Measurements from ENCODE around the gene FBXO45.
"Not testable (repeated sequence)": the region's sequence is repeated elsewhere in the genome, so short reads cannot be mapped to it uniquely, and the experiment has no call there.

FBXO45 gene

GRCh38 chr3:196620161-196620604 is 51.7 kb downstream of the FBXO45 start:
- ATAC-seq = peak; percentile 41
- Mint-ChIP-seq H3K27me3 (no peaks in the 10 kb centered on the region), H3K4me3 (no peak overlapping the region), H3K27ac (peak overlapping the region in 1 of 2 donors; percentile 52), H3K9me3 (no peaks in the 10 kb centered on the region), H3K4me1 (peaks cover 32% of the 10 kb centered on the region)
- DNase-seq = peak in 1 of 2 donors; percentile 43

DNA sequence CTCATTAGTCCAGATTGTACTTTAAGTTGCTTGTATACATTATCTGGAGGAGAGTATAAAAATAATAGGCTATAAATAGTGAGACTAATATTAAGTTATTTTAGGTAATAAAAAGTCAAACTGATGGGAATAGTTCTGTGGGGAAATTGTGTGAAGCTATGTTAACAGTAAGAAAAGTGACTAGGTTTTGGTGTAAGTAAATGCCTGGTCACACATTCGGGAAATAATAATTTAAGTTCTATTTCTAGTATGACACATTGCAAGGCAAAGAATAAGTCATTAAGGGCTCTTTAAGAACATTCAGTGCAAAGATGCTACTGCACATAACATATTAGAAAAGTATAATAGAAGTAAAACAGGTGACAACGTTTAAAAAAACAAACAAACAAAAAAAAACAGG is 52.2 kb downstream of the FBXO45 start:
- Mint-ChIP-seq H3K9me3 (no peaks in the 10 kb centered on the region), H3K4me3 (no peak overlapping the region), H3K4me1 (peaks cover 37% of the 10 kb centered on the region), H3K27me3 (no peaks in the 10 kb centered on the region), H3K27ac (peak overlapping the region in 1 of 2 donors; percentile 52)
- DNase-seq = no peak
- ATAC-seq = no peak

DNA sequence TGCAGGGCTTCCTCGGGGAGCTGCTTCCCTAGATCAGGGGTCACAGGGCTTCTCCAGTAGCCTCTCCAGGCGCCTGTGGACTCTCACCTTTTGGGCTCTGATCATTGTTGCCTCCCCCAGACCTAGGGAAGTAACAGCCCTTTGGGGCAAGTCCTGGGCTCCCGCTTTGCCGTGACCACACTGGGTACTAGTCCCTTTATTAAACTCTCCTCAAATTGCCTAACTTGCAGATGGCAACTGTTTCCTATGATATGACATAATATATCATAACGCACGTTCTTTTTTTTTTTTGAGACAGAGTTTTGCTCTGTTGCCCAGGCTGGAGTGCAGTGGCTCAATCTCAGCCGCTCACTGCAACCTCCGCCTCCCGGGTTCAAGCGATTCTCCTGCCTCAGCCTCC is 53.2 kb downstream of the FBXO45 start:
- Mint-ChIP-seq H3K27me3 (no peaks in the 10 kb centered on the region), H3K9me3 (no peaks in the 10 kb centered on the region), H3K4me3 (no peak overlapping the region), H3K4me1 (peaks cover 41% of the 10 kb centered on the region), H3K27ac (no peak overlapping the region)
- ATAC-seq (no peak), DNase-seq (no peak)

- H3K27me3 Mint-ChIP-seq = no peaks in the 10 kb centered on the region
Measured at GRCh38 chr3:196624067-196624790, 55.8 kb downstream of the FBXO45 start.

DNA sequence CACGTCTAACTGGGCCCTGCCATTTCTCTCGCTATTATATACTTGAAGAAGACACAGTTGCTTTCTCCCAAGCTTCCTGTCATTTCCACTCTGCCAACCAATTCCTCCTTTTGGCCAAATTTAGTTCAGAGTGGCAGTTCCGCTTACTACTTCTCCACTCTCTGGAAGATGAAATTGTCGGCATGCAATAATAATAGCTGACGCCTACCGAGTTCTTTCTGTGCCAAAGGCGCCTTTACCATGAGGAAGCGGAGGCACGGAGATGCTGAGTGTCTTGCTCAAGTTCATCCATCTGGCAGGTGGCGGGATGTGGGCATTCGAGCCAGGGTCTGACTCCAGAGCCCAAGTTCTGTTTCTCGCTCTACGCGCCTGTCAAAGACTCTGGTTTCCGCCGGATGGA is 56.4 kb downstream of the FBXO45 start:
- Mint-ChIP-seq H3K4me1 (peaks cover 57% of the 10 kb centered on the region), H3K27ac (peak overlapping the region; percentile 62 to 89), H3K9me3 (no peaks in the 10 kb centered on the region), H3K4me3 (peak overlapping the region; percentile 80 to 82), H3K27me3 (no peaks in the 10 kb centered on the region)
- DNase-seq (no peak), ATAC-seq (no peak)

More at GRCh38 chr3:196624067-196624790, 55.8 kb downstream of the FBXO45 start:
- peak; percentile 45 to 70 for DNase-seq
- H3K4me1 Mint-ChIP-seq = peaks cover 55% of the 10 kb centered on the region
- peak overlapping the region; percentile 80 to 82 for H3K4me3 Mint-ChIP-seq
- peak; percentile 92 for ATAC-seq
- peak overlapping the region; percentile 62 to 78 for H3K27ac Mint-ChIP-seq
- no peaks in the 10 kb centered on the region for H3K9me3 Mint-ChIP-seq

- H3K4me1 Mint-ChIP-seq = peaks cover 57% of the 10 kb centered on the region
- H3K4me3 Mint-ChIP-seq = peak overlapping the region; percentile 80 to 82
- no peaks in the 10 kb centered on the region for H3K9me3 Mint-ChIP-seq
Measured at GRCh38 chr3:196625331-196625730, 56.9 kb downstream of the FBXO45 start.

GRCh38 chr3:196627918-196628231 is 59.4 kb downstream of the FBXO45 start:
- ATAC-seq = no peak
- H3K4me3 Mint-ChIP-seq = no peak overlapping the region
- no peak for DNase-seq
- no peaks in the 10 kb centered on the region for H3K27me3 Mint-ChIP-seq
- H3K9me3 Mint-ChIP-seq = no peaks in the 10 kb centered on the region
- H3K4me1 Mint-ChIP-seq = peaks cover 74% of the 10 kb centered on the region
- no peak overlapping the region for H3K27ac Mint-ChIP-seq

More at GRCh38 chr3:196625331-196625730, 56.9 kb downstream of the FBXO45 start:
- no peaks in the 10 kb centered on the region for H3K27me3 Mint-ChIP-seq
- no peak for ATAC-seq
- no peak for DNase-seq
- peak overlapping the region; percentile 64 to 89 for H3K27ac Mint-ChIP-seq

DNA sequence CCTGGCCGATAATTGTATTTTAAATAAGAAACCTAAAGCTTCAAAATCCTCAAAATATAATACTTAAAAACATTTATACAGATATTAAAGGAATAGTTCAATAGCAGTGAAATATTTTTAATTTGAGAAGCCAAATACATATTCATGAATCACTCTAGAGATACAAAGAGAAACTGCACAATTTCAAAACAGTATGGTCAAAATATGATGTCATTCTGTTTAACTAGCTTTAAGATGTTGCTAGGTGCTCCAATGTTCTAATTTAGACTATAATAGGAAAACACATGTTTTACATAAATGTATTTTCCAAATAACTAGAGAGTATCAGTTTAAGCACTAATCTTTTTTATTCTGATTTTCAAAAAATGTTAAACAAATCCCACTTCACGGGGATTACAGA is 60.8 kb downstream of the FBXO45 start:
- Mint-ChIP-seq H3K9me3 (no peaks in the 10 kb centered on the region), H3K27ac (no peak overlapping the region), H3K27me3 (no peaks in the 10 kb centered on the region), H3K4me1 (peaks cover 83% of the 10 kb centered on the region), H3K4me3 (peak overlapping the region in 1 of 2 donors; percentile 51)
- no peak for ATAC-seq
- no peak for DNase-seq

- H3K4me3 Mint-ChIP-seq = peak overlapping the region; percentile 82 to 85
- peak overlapping the region; percentile 94 to 96 for H3K27ac Mint-ChIP-seq
- no peaks in the 10 kb centered on the region for H3K9me3 Mint-ChIP-seq
- H3K27me3 Mint-ChIP-seq = no peaks in the 10 kb centered on the region
- H3K4me1 Mint-ChIP-seq = peaks cover 81% of the 10 kb centered on the region
- ATAC-seq (peak; percentile 3), DNase-seq (no peak)
Measured at GRCh38 chr3:196631682-196632045, 63.2 kb downstream of the FBXO45 start.

DNA sequence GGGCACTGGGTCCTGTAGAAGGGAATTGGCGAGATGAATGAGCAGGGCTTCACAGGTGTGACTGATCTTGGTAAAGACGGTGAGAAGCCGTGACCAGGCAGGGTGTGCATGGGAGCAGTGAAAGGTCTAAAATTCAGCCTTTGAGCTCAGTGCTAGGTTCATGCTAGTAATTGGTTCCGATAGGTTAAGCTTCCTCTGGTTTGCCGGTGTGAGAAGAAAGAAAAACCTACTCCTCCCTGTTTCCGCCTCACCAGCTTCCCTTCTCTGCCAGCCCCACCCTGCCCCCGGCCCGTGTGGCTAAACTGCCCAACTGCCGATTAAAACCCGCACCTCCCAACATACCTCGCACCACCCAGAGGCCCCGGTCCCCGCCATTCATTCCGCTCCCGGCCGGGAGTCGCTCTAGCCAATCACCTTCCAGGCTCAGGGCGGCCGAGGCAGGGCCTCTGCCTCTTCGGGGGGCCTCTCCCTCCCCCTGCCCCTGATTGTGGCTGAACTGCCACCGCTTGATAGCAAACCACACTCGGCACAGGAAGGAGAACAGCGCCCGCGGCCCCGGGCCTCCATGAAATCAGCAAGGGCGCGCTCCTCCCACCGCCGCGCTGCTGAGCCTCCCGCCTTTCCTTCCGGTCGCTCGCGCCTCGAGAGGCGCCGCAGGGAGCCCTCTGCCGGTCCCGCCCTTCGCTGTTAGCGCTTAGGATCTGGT is 63.7 kb downstream of the FBXO45 start:
- ATAC-seq (peak; percentile 91), DNase-seq (peak; percentile 90 to 96)
- H3K4me1 Mint-ChIP-seq = peaks cover 77% of the 10 kb centered on the region
- no peaks in the 10 kb centered on the region for H3K27me3 Mint-ChIP-seq
- H3K4me3 Mint-ChIP-seq = peak overlapping the region; percentile 82 to 85
- no peaks in the 10 kb centered on the region for H3K9me3 Mint-ChIP-seq
- H3K27ac Mint-ChIP-seq = peak overlapping the region; percentile 94 to 96

- no peak overlapping the region for H3K27ac Mint-ChIP-seq
- peak overlapping the region; percentile 82 to 85 for H3K4me3 Mint-ChIP-seq
- no peaks in the 10 kb centered on the region for H3K27me3 Mint-ChIP-seq
- H3K4me1 Mint-ChIP-seq = peaks cover 63% of the 10 kb centered on the region
- no peaks in the 10 kb centered on the region for H3K9me3 Mint-ChIP-seq
- ATAC-seq (no peak), DNase-seq (no peak)
Measured at GRCh38 chr3:196633555-196634151, 65.2 kb downstream of the FBXO45 start.

DNA sequence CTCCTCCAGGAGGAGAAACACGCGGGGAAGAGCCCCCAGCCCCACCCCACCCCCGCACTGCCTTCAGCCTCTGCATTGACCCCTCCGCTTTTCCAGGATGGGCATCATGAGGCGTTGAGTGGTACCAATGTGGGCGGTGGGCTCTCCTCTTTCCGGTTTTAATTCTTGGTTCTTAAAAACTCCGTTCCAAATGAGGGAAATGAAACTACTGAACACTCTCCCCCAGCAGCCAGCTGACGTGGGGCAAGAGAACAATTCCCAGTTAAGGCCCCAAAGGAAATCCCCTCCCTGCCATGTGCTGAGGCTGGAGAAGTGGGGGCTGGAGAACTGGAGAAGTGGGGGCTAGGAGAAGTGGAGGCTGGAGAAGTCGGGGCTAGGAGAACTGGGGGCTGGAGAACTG is 65.8 kb downstream of the FBXO45 start:
- H3K4me3 Mint-ChIP-seq = peak overlapping the region in 1 of 2 donors; percentile 85
- no peak overlapping the region for H3K27ac Mint-ChIP-seq
- H3K9me3 Mint-ChIP-seq = no peaks in the 10 kb centered on the region
- peaks cover 68% of the 10 kb centered on the region for H3K4me1 Mint-ChIP-seq
- no peak for ATAC-seq
- no peaks in the 10 kb centered on the region for H3K27me3 Mint-ChIP-seq
- no peak for DNase-seq

DNA sequence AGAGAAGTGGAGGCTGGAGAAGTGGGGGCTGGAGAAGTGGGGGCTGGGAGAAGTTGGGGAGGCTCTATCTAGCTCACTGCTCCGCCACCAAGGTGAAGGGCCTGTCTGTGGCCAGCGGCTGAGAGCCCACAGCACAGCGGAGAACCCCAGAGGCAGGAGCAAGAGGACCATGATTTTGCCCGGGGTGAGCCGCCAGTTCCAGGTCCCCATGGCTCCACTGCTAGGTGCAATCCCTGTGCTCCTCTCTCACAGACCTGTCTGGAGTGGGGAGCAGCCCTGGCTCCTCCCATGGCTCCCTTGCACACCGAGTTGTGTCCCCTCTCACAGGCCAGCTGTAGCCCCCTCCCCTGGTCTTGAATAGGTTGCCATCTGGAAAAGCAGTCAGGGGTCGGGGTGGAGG is 66.4 kb downstream of the FBXO45 start:
- peaks cover 69% of the 10 kb centered on the region for H3K4me1 Mint-ChIP-seq
- no peak for ATAC-seq
- H3K4me3 Mint-ChIP-seq = no peak overlapping the region
- H3K9me3 Mint-ChIP-seq = no peaks in the 10 kb centered on the region
- DNase-seq = no peak
- H3K27me3 Mint-ChIP-seq = no peaks in the 10 kb centered on the region
- H3K27ac Mint-ChIP-seq = no peak overlapping the region

DNA sequence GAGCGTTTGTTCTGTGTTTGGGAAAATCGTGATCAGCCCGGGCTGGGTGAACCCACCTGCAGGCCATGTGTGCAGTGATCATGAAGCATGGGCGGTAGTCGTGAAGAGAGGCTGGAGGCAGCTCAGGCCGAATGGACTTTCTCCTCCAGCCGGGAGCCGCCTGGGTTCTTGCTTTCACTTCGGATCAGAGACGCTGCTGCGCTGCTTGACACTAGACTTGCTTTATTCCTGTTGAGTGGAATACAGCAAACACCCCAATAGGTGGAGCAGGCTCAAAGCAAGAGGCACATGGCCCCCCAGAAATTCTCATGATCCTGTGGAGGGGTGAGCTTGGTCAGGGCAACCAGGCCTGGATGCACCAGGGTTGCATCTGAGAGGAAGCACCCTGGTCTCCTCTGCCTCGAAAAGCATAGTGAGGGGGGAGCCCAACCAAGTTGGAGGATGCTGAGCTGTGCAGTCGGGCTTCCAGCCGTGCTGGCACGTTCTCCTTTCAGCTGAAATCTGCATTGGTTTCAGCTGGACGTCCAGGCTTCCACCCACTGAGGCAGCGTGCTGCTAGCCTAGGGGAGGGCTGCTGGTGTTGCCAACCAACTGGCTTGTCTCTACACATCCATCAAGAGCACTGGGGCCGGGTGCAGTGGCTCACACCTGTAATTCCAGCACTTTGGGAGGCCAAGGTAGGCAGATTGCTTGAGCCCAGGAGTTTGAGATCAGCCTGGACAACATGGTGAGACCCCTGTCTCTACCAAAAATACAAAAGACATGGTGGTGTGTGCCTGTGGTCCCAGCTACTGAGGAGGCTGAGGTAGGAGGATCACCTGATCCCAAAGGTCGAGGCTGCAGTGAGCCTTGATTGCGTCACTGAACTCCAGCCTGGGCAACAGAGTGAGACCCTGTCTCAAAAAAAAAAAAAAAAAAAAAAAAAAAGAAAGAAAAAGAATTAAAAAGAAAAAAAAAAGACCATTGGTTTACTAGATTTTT is 68.2 kb downstream of the FBXO45 start:
- DNase-seq (no peak), ATAC-seq (no peak)
- H3K27me3 Mint-ChIP-seq = no peaks in the 10 kb centered on the region
- peaks cover 69% of the 10 kb centered on the region for H3K4me1 Mint-ChIP-seq
- no peak overlapping the region for H3K27ac Mint-ChIP-seq
- no peaks in the 10 kb centered on the region for H3K9me3 Mint-ChIP-seq
- no peak overlapping the region for H3K4me3 Mint-ChIP-seq

DNA sequence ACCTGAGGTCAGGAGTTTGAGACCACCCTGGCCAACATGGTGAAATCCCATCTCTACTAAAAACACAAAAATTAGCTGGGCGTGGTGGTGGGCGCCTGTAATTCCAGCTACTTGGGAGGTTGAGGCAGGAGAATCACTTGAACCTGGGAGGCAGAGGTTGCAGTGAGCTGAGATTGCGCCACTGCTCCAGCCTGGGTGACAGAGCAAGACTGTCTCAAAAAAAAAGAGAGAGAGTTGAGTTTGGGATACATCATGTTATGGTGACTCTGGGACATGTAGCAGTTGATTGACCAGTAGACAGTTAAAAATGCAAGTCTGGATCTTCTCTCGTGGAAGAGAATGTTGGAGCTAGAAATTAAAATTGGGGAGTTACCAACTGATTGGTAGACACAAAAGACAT is 69.5 kb downstream of the FBXO45 start:
- H3K9me3 Mint-ChIP-seq, ATAC-seq, DNase-seq, H3K4me3 Mint-ChIP-seq, H3K27me3 Mint-ChIP-seq, H3K27ac Mint-ChIP-seq: not testable (repeated sequence)
- H3K4me1 Mint-ChIP-seq = peaks cover 73% of the 10 kb centered on the region

All from stimulated activated naive CD8-positive, alpha-beta T cell treated with anti-CD3 and anti-CD28 coated beads, Interleukin-15, amount 100 ng/mL, for 72 hours (primary cell).